KMS-11 (cell line): Measurements from ENCODE around the gene C1orf116.
A peak's percentile ranks its signal among the peaks of the same experiment; 100 is the strongest.

Experiments
- H2AFZ ChIP-seq: fragments of 200-600 bp; sonication (generic); 2 replicates; pipeline ENCODE4 v1.6.1; 2016; ENCODE audit warnings: antibody characterized with exemption, mixed run types, low read depth
- H3K27ac ChIP-seq: fragments of 200-600 bp; sonication (generic); 2 replicates; pipeline ENCODE4 v1.6.1; 2016; ENCODE audit warnings: mild to moderate bottlenecking, mixed run types
- H3K27me3 ChIP-seq: fragments of 200-600 bp; sonication (generic); 2 replicates; pipeline ENCODE4 v1.6.1; 2017; ENCODE audit warnings: mild to moderate bottlenecking, low read depth, mixed run types, moderate library complexity; ENCODE audit not compliant: insufficient read depth
- H3K36me3 ChIP-seq: fragments of 200-600 bp; sonication (generic); 2 replicates; pipeline ENCODE4 v1.6.1; 2017; ENCODE audit warnings: mild to moderate bottlenecking, mixed run types; ENCODE audit not compliant: insufficient read depth
- H3K4me1 ChIP-seq: fragments of 200-600 bp; sonication (generic); 2 replicates; pipeline ENCODE4 v1.6.1; 2016; ENCODE audit warnings: mild to moderate bottlenecking, low read depth, mixed run types; ENCODE audit not compliant: poor library complexity, severe bottlenecking
- H3K4me2 ChIP-seq: fragments of 200-600 bp; sonication (generic); 2 replicates; pipeline ENCODE4 v1.7.0; 2016; ENCODE audit warnings: mild to moderate bottlenecking, mixed run types
- H3K4me3 ChIP-seq: fragments of 200-600 bp; sonication (generic); IDR thresholded peaks from 2 replicates; pipeline ENCODE4 v1.6.1; 2017; ENCODE audit warnings: low read depth, low read length, mixed read lengths; ENCODE audit not compliant: insufficient read depth
- H3K79me2 ChIP-seq: fragments of 200-600 bp; sonication (generic); 2 replicates; pipeline ENCODE4 v1.6.1; 2016; ENCODE audit warnings: low read depth, mixed run types; ENCODE audit not compliant: insufficient read depth
- H3K9ac ChIP-seq: fragments of 200-600 bp; sonication (generic); 2 replicates; pipeline ENCODE4 v1.6.1; 2016; ENCODE audit warnings: mild to moderate bottlenecking, mixed run types
- H4K20me1 ChIP-seq: fragments of 200-600 bp; sonication (generic); 2 replicates; pipeline ENCODE4 v1.6.1; 2016; ENCODE audit warnings: mild to moderate bottlenecking, mixed run types; ENCODE audit not compliant: insufficient read depth
- TF ChIP-seq, protein P1 (sequence below): fragments of 200-600 bp; sonication (generic); conservative IDR thresholded peaks from 2 replicates; pipeline ENCODE4 v1.6.1; 2017; ENCODE audit warnings: low read depth, mild to moderate bottlenecking, antibody characterized with exemption, low read length, moderate library complexity, mixed read lengths

C1orf116 gene

DNA sequence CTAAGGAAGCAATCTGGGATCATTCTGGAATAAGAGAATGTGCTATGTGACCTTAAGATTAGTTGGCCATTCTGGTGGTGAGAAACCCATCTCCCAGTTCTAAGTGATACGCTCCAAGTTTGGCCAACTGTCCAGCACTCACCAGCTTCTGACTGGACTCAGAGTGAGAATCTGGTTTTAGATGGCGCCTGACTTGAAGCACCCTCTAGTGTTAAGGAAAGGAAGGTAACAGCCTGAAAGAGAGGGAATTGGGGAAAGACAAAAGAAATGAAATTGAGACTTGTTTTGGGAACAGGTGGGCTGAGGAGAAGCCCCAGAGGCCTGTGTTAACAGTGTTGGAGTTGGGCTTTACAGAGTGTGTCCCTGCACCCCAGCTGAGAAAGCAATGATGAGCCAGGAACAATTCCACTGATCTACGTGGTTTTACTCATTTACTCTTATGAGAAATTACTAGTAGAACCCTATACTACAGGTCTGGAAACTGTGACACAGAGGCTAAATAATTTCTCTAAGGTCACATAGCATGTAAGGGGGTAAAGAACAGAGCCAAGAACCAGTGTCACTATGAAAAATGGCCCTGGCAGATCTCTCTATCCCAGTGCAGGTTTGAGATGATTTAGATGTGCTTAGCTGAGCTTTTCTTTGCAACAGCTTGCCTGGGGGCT lies 53.0 kb downstream of the C1orf116 start:
- H3K4me2 ChIP-seq: no peak overlapping the region
- 0 out of 2 replicates have a peak, but pooled peaks cover 3% of the 10 kb centered on the region for H3K27me3 ChIP-seq

DNA sequence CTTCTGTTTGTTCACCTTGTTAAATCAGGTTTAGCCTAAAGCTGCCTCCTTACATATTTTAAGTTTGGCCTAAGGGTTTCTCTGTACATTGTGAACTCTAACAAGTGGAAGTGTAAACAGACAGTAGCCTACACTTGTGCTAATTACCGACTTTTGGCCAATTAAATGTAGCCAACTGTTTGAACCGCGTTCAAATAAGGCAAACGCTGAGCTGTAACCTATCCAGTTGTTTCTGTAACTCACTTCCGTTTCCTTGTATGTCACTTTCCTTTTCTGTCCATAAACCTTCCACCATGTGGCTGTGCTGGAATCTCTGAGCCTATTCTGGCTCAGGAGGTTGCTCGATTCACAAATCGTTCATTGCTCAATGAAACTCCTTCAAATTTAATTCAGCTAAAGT lies 54.3 kb downstream of the C1orf116 start:
- Histone ChIP-seq H3K4me2 (no peak overlapping the region), H3K36me3 (no peaks in the 10 kb centered on the region), H3K27me3 (0 out of 2 replicates have a peak, but pooled peaks cover 3% of the 10 kb centered on the region), H3K4me3 (no peak overlapping the region), H3K9ac (no peak overlapping the region), H3K4me1 (no peaks in the 10 kb centered on the region), H3K79me2 (no peaks in the 10 kb centered on the region), H2AFZ (no peak overlapping the region), H4K20me1 (no peaks in the 10 kb centered on the region), H3K27ac (no peak overlapping the region)
- TF ChIP-seq, protein P1, sequence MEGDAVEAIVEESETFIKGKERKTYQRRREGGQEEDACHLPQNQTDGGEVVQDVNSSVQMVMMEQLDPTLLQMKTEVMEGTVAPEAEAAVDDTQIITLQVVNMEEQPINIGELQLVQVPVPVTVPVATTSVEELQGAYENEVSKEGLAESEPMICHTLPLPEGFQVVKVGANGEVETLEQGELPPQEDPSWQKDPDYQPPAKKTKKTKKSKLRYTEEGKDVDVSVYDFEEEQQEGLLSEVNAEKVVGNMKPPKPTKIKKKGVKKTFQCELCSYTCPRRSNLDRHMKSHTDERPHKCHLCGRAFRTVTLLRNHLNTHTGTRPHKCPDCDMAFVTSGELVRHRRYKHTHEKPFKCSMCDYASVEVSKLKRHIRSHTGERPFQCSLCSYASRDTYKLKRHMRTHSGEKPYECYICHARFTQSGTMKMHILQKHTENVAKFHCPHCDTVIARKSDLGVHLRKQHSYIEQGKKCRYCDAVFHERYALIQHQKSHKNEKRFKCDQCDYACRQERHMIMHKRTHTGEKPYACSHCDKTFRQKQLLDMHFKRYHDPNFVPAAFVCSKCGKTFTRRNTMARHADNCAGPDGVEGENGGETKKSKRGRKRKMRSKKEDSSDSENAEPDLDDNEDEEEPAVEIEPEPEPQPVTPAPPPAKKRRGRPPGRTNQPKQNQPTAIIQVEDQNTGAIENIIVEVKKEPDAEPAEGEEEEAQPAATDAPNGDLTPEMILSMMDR: no peak

More for the DNA sequence above, 53.0 kb downstream of the C1orf116 start:
- Histone ChIP-seq H3K4me3 (no peak overlapping the region), H3K79me2 (no peaks in the 10 kb centered on the region), H3K9ac (no peak overlapping the region), H4K20me1 (no peaks in the 10 kb centered on the region), H3K27ac (no peak overlapping the region), H3K4me1 (no peaks in the 10 kb centered on the region), H3K36me3 (no peaks in the 10 kb centered on the region), H2AFZ (no peak overlapping the region)
- TF ChIP-seq, protein P1: peak; percentile 79

DNA sequence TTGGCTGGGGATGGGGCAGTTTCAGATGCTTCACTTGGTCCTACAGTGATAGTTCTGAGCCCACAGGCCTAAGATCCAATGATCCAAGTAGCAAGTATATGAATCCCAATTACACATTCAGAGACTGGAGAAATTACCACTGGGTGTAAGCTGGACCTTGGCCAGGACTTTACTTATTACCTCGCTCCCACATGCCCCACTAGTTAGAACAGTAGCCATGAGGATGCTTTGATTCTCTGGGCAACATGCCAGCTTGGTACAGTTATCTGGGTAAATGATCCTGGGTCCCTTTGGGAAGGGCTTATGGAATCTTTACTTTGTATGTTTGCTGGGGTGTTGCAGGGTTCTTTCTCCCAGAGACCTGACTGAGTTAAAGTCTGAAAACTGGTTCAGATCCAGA lies 57.2 kb downstream of the C1orf116 start:
- Histone ChIP-seq H3K4me3 (no peak overlapping the region), H3K79me2 (no peaks in the 10 kb centered on the region), H3K27ac (no peak overlapping the region), H3K4me2 (no peak overlapping the region), H4K20me1 (no peaks in the 10 kb centered on the region), H3K36me3 (no peaks in the 10 kb centered on the region), H3K9ac (no peak overlapping the region), H3K27me3 (0 out of 2 replicates have a peak, but pooled peaks cover 3% of the 10 kb centered on the region), H2AFZ (no peak overlapping the region), H3K4me1 (no peaks in the 10 kb centered on the region)
- TF ChIP-seq, protein P1: no peak

DNA sequence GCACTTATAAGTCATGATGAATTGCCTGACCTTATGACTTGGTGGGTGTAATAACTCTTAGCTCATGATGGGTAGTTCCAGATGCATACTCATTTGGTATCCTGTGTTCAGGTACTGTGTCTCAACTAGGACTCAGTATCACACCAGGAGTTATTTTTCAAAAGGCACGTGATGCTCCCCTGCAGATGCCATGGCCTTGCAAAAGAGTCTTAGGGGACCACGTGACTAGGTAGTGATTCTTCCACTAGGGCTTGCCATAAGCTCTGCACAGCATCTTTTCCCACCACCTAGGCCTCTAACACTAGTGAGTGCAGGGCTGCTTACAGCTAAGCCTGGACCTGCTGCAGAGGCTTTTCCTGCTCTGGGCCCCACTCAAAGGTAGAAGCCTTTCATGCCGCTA lies 58.4 kb downstream of the C1orf116 start:
- TF ChIP-seq, protein P1: no peak
- no peak overlapping the region for H3K4me2 ChIP-seq
- no peaks in the 10 kb centered on the region for H3K79me2 ChIP-seq
- no peaks in the 10 kb centered on the region for H3K4me1 ChIP-seq
- no peak overlapping the region for H3K27ac ChIP-seq
- 0 out of 2 replicates have a peak, but pooled peaks cover 3% of the 10 kb centered on the region for H3K27me3 ChIP-seq
- H3K4me3 ChIP-seq: no peak overlapping the region
- H3K36me3 ChIP-seq: no peaks in the 10 kb centered on the region
- H3K9ac ChIP-seq: no peak overlapping the region
- no peak overlapping the region for H2AFZ ChIP-seq
- H4K20me1 ChIP-seq: no peaks in the 10 kb centered on the region
